SH-SY5Y (cell line): ENCODE results near the gene WDR46.

Experiments
- GATA2 ChIP-seq: IDR thresholded peaks from 2 replicates; pipeline ENCODE4 v1.6.1; 2011; ENCODE audit warnings: mild to moderate bottlenecking, low read depth, low read length
- GATA3 ChIP-seq: IDR thresholded peaks from 2 replicates; pipeline ENCODE4 v1.6.1; 2011; ENCODE audit warnings: low read depth, mild to moderate bottlenecking, low read length, moderate library complexity

DNA sequence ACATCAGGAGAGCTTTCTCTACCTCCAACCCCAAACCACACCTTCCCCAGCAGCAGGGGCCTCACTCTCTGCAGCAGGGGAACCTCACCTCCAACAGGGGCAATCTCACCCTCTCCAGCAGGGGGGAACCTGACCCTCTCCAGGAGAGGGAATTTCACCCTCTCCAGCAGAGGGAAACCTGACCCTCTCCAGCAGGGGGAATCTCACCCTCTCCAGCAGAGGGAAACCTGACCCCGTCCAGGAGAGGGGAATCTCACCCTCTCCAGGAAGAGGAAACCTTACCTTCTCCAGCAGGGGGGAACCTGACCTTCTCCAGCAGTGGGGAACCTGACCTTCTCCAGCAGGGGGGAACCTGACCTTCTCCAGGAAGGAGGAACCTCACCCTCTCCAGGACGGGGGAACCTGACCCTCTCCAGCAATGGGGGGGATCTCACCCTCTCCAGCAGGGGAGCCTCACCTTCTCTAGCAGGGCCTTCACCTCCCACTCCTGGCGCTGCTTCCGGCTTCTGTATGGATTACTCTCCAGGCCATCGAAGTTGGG is 9.0 kb downstream of the WDR46 start:
- TF ChIP-seq GATA2 (no peak), GATA3 (no peak)
